ENCODE data around the gene KIF16B. TPM values are rescaled to one million over a fixed set of nuclear protein-coding genes. Genes with fewer than 3 reads are reported as not detected.
"Not testable (repeated sequence)": the region's sequence is repeated elsewhere in the genome, so short reads cannot be mapped to it uniquely, and the experiment has no call there.

KIF16B gene
- total and polyA plus RNA-seq, 4 donors = 5.1 to 19.7 (median 8.4) TPM

DNA sequence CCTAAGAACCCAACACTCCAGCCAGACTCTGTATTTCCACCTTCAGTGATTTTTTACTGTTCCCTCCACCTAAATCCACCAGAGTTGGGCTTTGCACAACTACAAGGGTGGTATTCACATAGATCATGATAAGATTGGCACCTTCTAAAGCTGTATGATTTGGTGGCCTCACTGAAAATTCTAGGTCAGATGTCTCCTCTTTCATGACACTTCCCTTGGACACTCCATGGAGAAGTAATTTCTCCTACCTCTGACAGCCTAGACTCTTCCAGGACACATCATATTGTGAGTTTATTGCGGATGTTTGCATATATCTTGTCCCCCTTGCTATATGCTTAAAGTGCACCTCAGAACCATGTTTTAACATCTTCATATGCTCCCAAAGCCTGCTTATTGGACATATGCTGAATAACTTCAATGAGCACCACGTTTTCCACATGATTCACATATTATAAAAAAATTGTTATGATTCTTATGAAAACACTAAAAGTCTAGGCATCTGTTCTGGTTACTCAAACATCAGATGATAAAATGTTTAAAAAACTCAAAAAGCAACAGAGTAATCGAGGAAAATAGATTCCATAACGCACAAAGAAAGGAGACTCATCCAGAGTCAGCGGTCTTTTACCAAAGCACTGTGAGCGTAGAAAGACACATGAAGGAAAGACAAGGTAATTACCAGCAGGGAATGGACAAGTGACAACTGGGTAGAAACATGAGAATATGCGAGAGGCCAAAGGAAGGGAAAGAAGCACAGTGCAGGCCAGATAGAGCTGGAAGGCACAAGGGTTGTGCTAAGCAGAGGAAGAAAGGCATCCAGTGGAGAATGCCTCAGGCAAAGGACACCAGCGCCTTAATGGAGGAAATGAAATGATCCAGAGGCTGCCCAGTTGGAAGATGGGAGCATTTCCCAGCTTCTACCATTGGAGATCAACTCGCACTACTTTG is 46.5 kb downstream of the KIF16B start:
- Histone ChIP-seq H3K27me3 (ENCODE audit: control insufficient read depth in 4 of 4, insufficient read depth in 4 of 4, low read length in 3 of 4) (no peaks in the 10 kb centered on the region), H3K9me3 (ENCODE audit: control insufficient read depth in 4 of 4, low read length in 3 of 4) (no peaks in the 10 kb centered on the region), H3K4me3 (ENCODE audit: low read depth in 1 of 3, low read length in 3 of 3) (no peak overlapping the region), H3K9ac (ENCODE audit: low read depth in 1 of 2, low read length in 2 of 2) (no peak overlapping the region), H3K4me1 (ENCODE audit: control insufficient read depth in 4 of 4, insufficient read depth in 4 of 4, low read length in 3 of 4) (no peaks in the 10 kb centered on the region), H3K36me3 (ENCODE audit: control insufficient read depth in 4 of 4, insufficient read depth in 3 of 4, low read depth in 1 of 4, low read length in 3 of 4) (no peaks in the 10 kb centered on the region), H3K27ac (ENCODE audit: low read depth in 1 of 2, low read length in 2 of 2) (no peak overlapping the region)
- 96% methylated on average over 9 of the region's 9 CpGs for WGBS
- DNase-seq (ENCODE audit: low spot score) = no peak
- no peak for TF ChIP-seq NR2F2 (IDR thresholded peaks at IDR 0.05)
- no peak for TF ChIP-seq FOXA1 (IDR thresholded peaks at IDR 0.05)
- TF ChIP-seq, protein P1, sequence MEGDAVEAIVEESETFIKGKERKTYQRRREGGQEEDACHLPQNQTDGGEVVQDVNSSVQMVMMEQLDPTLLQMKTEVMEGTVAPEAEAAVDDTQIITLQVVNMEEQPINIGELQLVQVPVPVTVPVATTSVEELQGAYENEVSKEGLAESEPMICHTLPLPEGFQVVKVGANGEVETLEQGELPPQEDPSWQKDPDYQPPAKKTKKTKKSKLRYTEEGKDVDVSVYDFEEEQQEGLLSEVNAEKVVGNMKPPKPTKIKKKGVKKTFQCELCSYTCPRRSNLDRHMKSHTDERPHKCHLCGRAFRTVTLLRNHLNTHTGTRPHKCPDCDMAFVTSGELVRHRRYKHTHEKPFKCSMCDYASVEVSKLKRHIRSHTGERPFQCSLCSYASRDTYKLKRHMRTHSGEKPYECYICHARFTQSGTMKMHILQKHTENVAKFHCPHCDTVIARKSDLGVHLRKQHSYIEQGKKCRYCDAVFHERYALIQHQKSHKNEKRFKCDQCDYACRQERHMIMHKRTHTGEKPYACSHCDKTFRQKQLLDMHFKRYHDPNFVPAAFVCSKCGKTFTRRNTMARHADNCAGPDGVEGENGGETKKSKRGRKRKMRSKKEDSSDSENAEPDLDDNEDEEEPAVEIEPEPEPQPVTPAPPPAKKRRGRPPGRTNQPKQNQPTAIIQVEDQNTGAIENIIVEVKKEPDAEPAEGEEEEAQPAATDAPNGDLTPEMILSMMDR (IDR thresholded peaks at IDR 0.05; ENCODE audit: low read depth, low read length, missing input control) = no peak
- no peak for TF ChIP-seq ZBTB33 (IDR thresholded peaks at IDR 0.05)
- no peak for TF ChIP-seq YY1 (IDR thresholded peaks at IDR 0.05)
- no peak for TF ChIP-seq JUND (IDR thresholded peaks at IDR 0.05)
- TF ChIP-seq EGR1 (IDR thresholded peaks at IDR 0.05; ENCODE audit: low read depth in 2 of 2) = no peak
- no peak for TF ChIP-seq SP1 (IDR thresholded peaks at IDR 0.05)
- no peak for TF ChIP-seq TAF1 (conservative IDR thresholded peaks at IDR 0.05)
- no peak for TF ChIP-seq RXRA (IDR thresholded peaks at IDR 0.05)
- no peak for TF ChIP-seq HNF4G (IDR thresholded peaks at IDR 0.05)
- TF ChIP-seq FOXA2 (IDR thresholded peaks at IDR 0.05) = no peak
- no peak for TF ChIP-seq ATF3 (IDR thresholded peaks at IDR 0.05)

GRCh38 chr20:16522651-16523050 is 50.6 kb downstream of the KIF16B start:
- DNase-seq (ENCODE audit: low spot score); H3K9ac ChIP-seq (ENCODE audit: low read depth in 1 of 2, low read length in 2 of 2); H3K36me3 ChIP-seq (ENCODE audit: control insufficient read depth in 4 of 4, insufficient read depth in 3 of 4, low read depth in 1 of 4, low read length in 3 of 4); H3K4me1 ChIP-seq (ENCODE audit: control insufficient read depth in 4 of 4, insufficient read depth in 4 of 4, low read length in 3 of 4); H3K27ac ChIP-seq (ENCODE audit: low read depth in 1 of 2, low read length in 2 of 2); H3K4me3 ChIP-seq (ENCODE audit: low read depth in 1 of 3, low read length in 3 of 3); H3K27me3 ChIP-seq (ENCODE audit: control insufficient read depth in 4 of 4, insufficient read depth in 4 of 4, low read length in 3 of 4); H3K9me3 ChIP-seq (ENCODE audit: control insufficient read depth in 4 of 4, low read length in 3 of 4): not testable (repeated sequence)
- WGBS = 93% methylated on average over 5 of the region's 5 CpGs

GRCh38 chr20:16520154-16520553 is 53.1 kb downstream of the KIF16B start:
- H3K9ac ChIP-seq (ENCODE audit: low read depth in 1 of 2, low read length in 2 of 2) = no peak overlapping the region
- no peaks in the 10 kb centered on the region for H3K27me3 ChIP-seq (ENCODE audit: control insufficient read depth in 4 of 4, insufficient read depth in 4 of 4, low read length in 3 of 4)
- H3K36me3 ChIP-seq (ENCODE audit: control insufficient read depth in 4 of 4, insufficient read depth in 3 of 4, low read depth in 1 of 4, low read length in 3 of 4) = no peaks in the 10 kb centered on the region
- no peak for TF ChIP-seq YY1 (IDR thresholded peaks at IDR 0.05)
- no peak for TF ChIP-seq NR2F2 (IDR thresholded peaks at IDR 0.05)
- no peak for TF ChIP-seq HNF4A (conservative IDR thresholded peaks at IDR 0.05)
- no peak for TF ChIP-seq SP1 (IDR thresholded peaks at IDR 0.05)
- TF ChIP-seq, protein P2, sequence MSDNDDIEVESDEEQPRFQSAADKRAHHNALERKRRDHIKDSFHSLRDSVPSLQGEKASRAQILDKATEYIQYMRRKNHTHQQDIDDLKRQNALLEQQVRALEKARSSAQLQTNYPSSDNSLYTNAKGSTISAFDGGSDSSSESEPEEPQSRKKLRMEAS (IDR thresholded peaks at IDR 0.05) = no peak
- TF ChIP-seq RXRA (IDR thresholded peaks at IDR 0.05) = no peak
- TF ChIP-seq RAD21 (IDR thresholded peaks at IDR 0.05) = no peak
- no peak for TF ChIP-seq GABPA (IDR thresholded peaks at IDR 0.05 in 1 of 2, conservative IDR thresholded peaks at IDR 0.05 in 1 of 2)
- TF ChIP-seq ZBTB33 (IDR thresholded peaks at IDR 0.05) = no peak
- TF ChIP-seq FOXA2 (IDR thresholded peaks at IDR 0.05) = no peak
- no peak overlapping the region for H3K27ac ChIP-seq (ENCODE audit: low read depth in 1 of 2, low read length in 2 of 2)
- no peak for DNase-seq (ENCODE audit: low spot score)
- H3K4me3 ChIP-seq (ENCODE audit: low read depth in 1 of 3, low read length in 3 of 3) = no peak overlapping the region
- H3K9me3 ChIP-seq (ENCODE audit: control insufficient read depth in 4 of 4, low read length in 3 of 4) = no peaks in the 10 kb centered on the region
- WGBS = 92% methylated on average over 5 of the region's 5 CpGs
- H3K4me1 ChIP-seq (ENCODE audit: control insufficient read depth in 4 of 4, insufficient read depth in 4 of 4, low read length in 3 of 4) = no peaks in the 10 kb centered on the region

DNA sequence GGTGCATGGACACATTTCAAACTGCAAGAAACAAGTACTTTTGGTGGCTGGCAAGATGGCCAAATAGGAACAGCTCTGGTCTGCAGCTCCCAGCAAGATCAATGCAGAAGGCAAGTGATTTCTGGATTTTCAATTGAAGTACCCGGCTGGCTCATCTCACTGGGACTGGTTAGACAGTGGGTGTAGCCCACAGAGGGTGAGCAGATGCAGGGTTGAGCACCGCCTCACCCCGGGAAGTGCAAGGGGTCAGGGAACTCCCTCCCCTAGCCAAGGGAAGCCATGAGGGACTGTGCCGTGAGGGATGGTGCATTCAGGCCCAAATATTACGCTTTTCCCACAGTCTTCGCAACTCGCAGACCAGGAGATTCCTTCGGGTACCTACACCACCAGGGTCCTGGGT is 53.6 kb downstream of the KIF16B start:
- not testable (repeated sequence) for H3K9me3 ChIP-seq (ENCODE audit: control insufficient read depth in 4 of 4, low read length in 3 of 4); H3K27ac ChIP-seq (ENCODE audit: low read depth in 1 of 2, low read length in 2 of 2); H3K9ac ChIP-seq (ENCODE audit: low read depth in 1 of 2, low read length in 2 of 2); H3K36me3 ChIP-seq (ENCODE audit: control insufficient read depth in 4 of 4, insufficient read depth in 3 of 4, low read depth in 1 of 4, low read length in 3 of 4); H3K4me3 ChIP-seq (ENCODE audit: low read depth in 1 of 3, low read length in 3 of 3); H3K27me3 ChIP-seq (ENCODE audit: control insufficient read depth in 4 of 4, insufficient read depth in 4 of 4, low read length in 3 of 4); H3K4me1 ChIP-seq (ENCODE audit: control insufficient read depth in 4 of 4, insufficient read depth in 4 of 4, low read length in 3 of 4); DNase-seq (ENCODE audit: low spot score)
- WGBS = 95% methylated on average over 8 of the region's 8 CpGs

Measured in liver (tissue), 9 donors.